KOPT-K1 (cell line): ENCODE measurements around the gene TGM2.
"Not testable (repeated sequence)": the region's sequence is repeated elsewhere in the genome, so short reads cannot be mapped to it uniquely, and the experiment has no call there.

Experiments used
- H3K27ac ChIP-seq: fragments of 200-600 bp; sonication (generic); 2 replicates; pipeline ENCODE4 v1.5.1; 2016; ENCODE audit warnings: antibody characterized with exemption, mild to moderate bottlenecking, low read depth, low read length; ENCODE audit not compliant: poor library complexity, severe bottlenecking
- H3K36me3 ChIP-seq: fragments of 200-600 bp; sonication (generic); 2 replicates; pipeline ENCODE4 v1.5.1; 2017; ENCODE audit warnings: antibody characterized with exemption, mild to moderate bottlenecking, low read length, moderate library complexity; ENCODE audit not compliant: insufficient read depth
- H3K9me3 ChIP-seq: fragments of 200-600 bp; sonication (generic); 2 replicates; pipeline ENCODE4 v1.5.1; 2017; ENCODE audit warnings: antibody characterized with exemption, low read length, mild to moderate bottlenecking; ENCODE audit not compliant: insufficient read depth, poor library complexity, severe bottlenecking

The TGM2 gene

GRCh38 chr20:38109591-38110524 is 55.2 kb downstream of the TGM2 start:
- Histone ChIP-seq H3K36me3 (no peaks in the 10 kb centered on the region), H3K9me3 (no peaks in the 10 kb centered on the region), H3K27ac (no peak overlapping the region)

GRCh38 chr20:38108986-38109541 is 56.0 kb downstream of the TGM2 start:
- Histone ChIP-seq H3K36me3 (no peaks in the 10 kb centered on the region), H3K9me3 (no peaks in the 10 kb centered on the region), H3K27ac (no peak overlapping the region)

GRCh38 chr20:38108438-38108985 is 56.6 kb downstream of the TGM2 start:
- H3K27ac ChIP-seq: no peak overlapping the region
- no peaks in the 10 kb centered on the region for H3K36me3 ChIP-seq
- H3K9me3 ChIP-seq: no peaks in the 10 kb centered on the region

- H3K9me3 ChIP-seq, H3K27ac ChIP-seq, H3K36me3 ChIP-seq: not testable (repeated sequence)
Observed at GRCh38 chr20:38107916-38108315, 57.2 kb downstream of the TGM2 start.

GRCh38 chr20:38107386-38107785 is 57.7 kb downstream of the TGM2 start:
- not testable (repeated sequence) for H3K36me3 ChIP-seq, H3K9me3 ChIP-seq, H3K27ac ChIP-seq

- no peaks in the 10 kb centered on the region for H3K36me3 ChIP-seq
- no peaks in the 10 kb centered on the region for H3K9me3 ChIP-seq
- H3K27ac ChIP-seq: no peak overlapping the region
Observed at GRCh38 chr20:38106461-38106860, 58.6 kb downstream of the TGM2 start.

- no peaks in the 10 kb centered on the region for H3K36me3 ChIP-seq
- no peaks in the 10 kb centered on the region for H3K9me3 ChIP-seq
- H3K27ac ChIP-seq: no peak overlapping the region
Observed at GRCh38 chr20:38104285-38104684, 60.8 kb downstream of the TGM2 start.

GRCh38 chr20:38102206-38102605 is 62.9 kb downstream of the TGM2 start:
- H3K36me3 ChIP-seq, H3K27ac ChIP-seq, H3K9me3 ChIP-seq: not testable (repeated sequence)

GRCh38 chr20:38098952-38099351 is 66.1 kb downstream of the TGM2 start:
- H3K36me3 ChIP-seq: no peaks in the 10 kb centered on the region
- H3K27ac ChIP-seq: no peak overlapping the region
- H3K9me3 ChIP-seq: no peaks in the 10 kb centered on the region

GRCh38 chr20:38095017-38095686 is 69.9 kb downstream of the TGM2 start:
- Histone ChIP-seq H3K9me3 (no peaks in the 10 kb centered on the region), H3K36me3 (peaks cover 31% of the 10 kb centered on the region), H3K27ac (no peak overlapping the region)

- Histone ChIP-seq H3K36me3 (peaks cover 38% of the 10 kb centered on the region), H3K9me3 (no peaks in the 10 kb centered on the region), H3K27ac (no peak overlapping the region)
Observed at GRCh38 chr20:38094373-38094891, 70.6 kb downstream of the TGM2 start.

- Histone ChIP-seq H3K27ac (no peak overlapping the region), H3K9me3 (no peaks in the 10 kb centered on the region), H3K36me3 (peaks cover 46% of the 10 kb centered on the region)
Observed at GRCh38 chr20:38093641-38094077, 71.4 kb downstream of the TGM2 start.

- H3K36me3 ChIP-seq: peaks cover 53% of the 10 kb centered on the region
- no peak overlapping the region for H3K27ac ChIP-seq
Observed at GRCh38 chr20:38092915-38093314, 72.2 kb downstream of the TGM2 start.

GRCh38 chr20:38092260-38092857 is 72.7 kb downstream of the TGM2 start:
- Histone ChIP-seq H3K36me3 (peaks cover 59% of the 10 kb centered on the region), H3K9me3 (no peaks in the 10 kb centered on the region), H3K27ac (no peak overlapping the region)

More at GRCh38 chr20:38092915-38093314, 72.2 kb downstream of the TGM2 start:
- no peaks in the 10 kb centered on the region for H3K9me3 ChIP-seq
